Smooth muscle cell (in vitro differentiated cells): ENCODE results near the gene PUDP. TPM values are rescaled to one million over a fixed set of nuclear protein-coding genes. Genes with fewer than 3 reads are reported as not detected.
"Not testable (repeated sequence)": the region's sequence is repeated elsewhere in the genome, so short reads cannot be mapped to it uniquely, and the experiment has no call there.

Experiments used
- DNase-seq: peaks from one replicate; lab custom pipeline; 2025; ENCODE audit not compliant: unreplicated experiment; lab: John Stamatoyannopoulos, UW
- H2AFZ ChIP-seq: fragments of 200-600 bp; sonication (generic); 2 replicates; pipeline ENCODE4 v1.6.0; 2016; ENCODE audit warnings: antibody characterized with exemption, low read depth, mild to moderate bottlenecking
- H3F3A ChIP-seq: fragments of 200-600 bp; sonication (generic); 2 replicates; pipeline ENCODE4 v1.6.0; 2017; ENCODE audit warnings: antibody characterized with exemption, low read depth
- H3K27ac ChIP-seq: fragments of 200-600 bp; sonication (generic); 2 replicates; pipeline ENCODE4 v1.5.1; 2016; ENCODE audit warnings: low read depth, mild to moderate bottlenecking
- H3K27me3 ChIP-seq: fragments of 200-600 bp; sonication (generic); 2 replicates; pipeline ENCODE4 v1.6.1; 2016; ENCODE audit warnings: low read depth, mild to moderate bottlenecking
- H3K36me3 ChIP-seq: fragments of 200-600 bp; sonication (generic); 2 replicates; pipeline ENCODE4 v1.5.1; 2016; ENCODE audit warnings: low read depth
- H3K4me1 ChIP-seq: fragments of 200-600 bp; sonication (generic); 2 replicates; pipeline ENCODE4 v1.5.1; 2016; ENCODE audit warnings: low read depth
- H3K4me2 ChIP-seq: fragments of 200-600 bp; sonication (generic); 2 replicates; pipeline ENCODE4 v1.6.0; 2016; ENCODE audit warnings: mild to moderate bottlenecking
- H3K4me3 ChIP-seq: fragments of 200-600 bp; sonication (generic); 2 replicates; pipeline ENCODE4 v1.5.1; 2016; ENCODE audit warnings: mild to moderate bottlenecking
- H3K79me2 ChIP-seq: fragments of 200-600 bp; sonication (generic); 2 replicates; pipeline ENCODE4 v1.6.0; 2016; ENCODE audit warnings: low read depth, mild to moderate bottlenecking
- H3K9ac ChIP-seq: fragments of 200-600 bp; sonication (generic); 2 replicates; pipeline ENCODE4 v1.6.0; 2016; ENCODE audit warnings: low read depth
- H3K9me3 ChIP-seq: fragments of 200-600 bp; sonication (generic); replicated peaks from 2 replicates; pipeline ENCODE4 v1.5.1; 2016; ENCODE audit warnings: low read depth
- H4K20me1 ChIP-seq: fragments of 200-600 bp; sonication (generic); 2 replicates; pipeline ENCODE4 v1.6.0; 2016; ENCODE audit warnings: low read depth
- WGBS: methylation state at CpG from one replicate; pipeline ENCODE4 v1.1.7; 2016; ENCODE audit warnings: low lambda C conversion rate; 5-methylcytosine and 5-hydroxymethylcytosine counted together
- polyA plus RNA-seq: library from polyadenylated mRNA; unstranded; fragments of >200 nt; fragmentation: Nextera tagmentation; extraction: Ambion mirVana; gene quantifications from 2 replicates; pipeline ENCODE4 v1.2.1, GENCODE V29; 2016
- total RNA-seq: library from RNA; depleted of rRNA; stranded (reverse); fragments of >200 nt; gene quantifications from 2 replicates; pipeline ENCODE4 v1.2.3, GENCODE V29; 2014
- TF ChIP-seq, protein P1 (sequence below): fragments of 200-600 bp; sonication (generic); IDR thresholded peaks from 2 replicates; pipeline ENCODE4 v1.5.1; 2017; ENCODE audit warnings: borderline replicate concordance, mild to moderate bottlenecking, antibody characterized with exemption; ENCODE audit not compliant: insufficient read depth, poor library complexity, severe bottlenecking

PUDP gene
- total and polyA plus RNA-seq, 2 experiments from 2014 or later, result 13.2 to 19.5 TPM

DNA sequence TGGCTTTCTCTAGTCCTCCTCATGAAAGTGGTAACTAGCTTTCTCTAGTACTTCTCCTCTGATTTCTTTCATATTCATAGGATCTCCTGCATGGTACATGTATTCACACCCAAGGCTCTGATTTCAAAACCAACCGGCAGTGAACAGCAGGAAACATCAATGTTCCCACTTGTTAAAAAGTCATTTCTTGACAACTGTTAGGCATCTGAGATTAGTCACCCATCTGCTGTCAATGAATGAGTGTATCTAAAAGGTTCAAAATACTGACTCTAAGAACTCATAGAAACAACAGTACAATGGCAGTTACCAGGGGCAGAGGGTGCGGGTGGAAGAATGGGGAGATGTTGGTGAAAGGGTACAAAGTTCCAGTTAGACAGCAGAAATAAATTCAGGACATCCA is 31.5 kb upstream of the PUDP start:
- Histone ChIP-seq H3K9ac (no peak overlapping the region), H3K36me3 (no peaks in the 10 kb centered on the region), H3K9me3 (no peaks in the 10 kb centered on the region), H3K4me1 (no peaks in the 10 kb centered on the region), H3K27me3 (no peaks in the 10 kb centered on the region), H3K27ac (no peak overlapping the region), H3K79me2 (no peaks in the 10 kb centered on the region), H4K20me1 (no peaks in the 10 kb centered on the region), H3K4me3 (no peak overlapping the region), H3F3A (no peaks in the 10 kb centered on the region), H2AFZ (no peak overlapping the region), H3K4me2 (no peak overlapping the region)
- TF ChIP-seq, protein P1, sequence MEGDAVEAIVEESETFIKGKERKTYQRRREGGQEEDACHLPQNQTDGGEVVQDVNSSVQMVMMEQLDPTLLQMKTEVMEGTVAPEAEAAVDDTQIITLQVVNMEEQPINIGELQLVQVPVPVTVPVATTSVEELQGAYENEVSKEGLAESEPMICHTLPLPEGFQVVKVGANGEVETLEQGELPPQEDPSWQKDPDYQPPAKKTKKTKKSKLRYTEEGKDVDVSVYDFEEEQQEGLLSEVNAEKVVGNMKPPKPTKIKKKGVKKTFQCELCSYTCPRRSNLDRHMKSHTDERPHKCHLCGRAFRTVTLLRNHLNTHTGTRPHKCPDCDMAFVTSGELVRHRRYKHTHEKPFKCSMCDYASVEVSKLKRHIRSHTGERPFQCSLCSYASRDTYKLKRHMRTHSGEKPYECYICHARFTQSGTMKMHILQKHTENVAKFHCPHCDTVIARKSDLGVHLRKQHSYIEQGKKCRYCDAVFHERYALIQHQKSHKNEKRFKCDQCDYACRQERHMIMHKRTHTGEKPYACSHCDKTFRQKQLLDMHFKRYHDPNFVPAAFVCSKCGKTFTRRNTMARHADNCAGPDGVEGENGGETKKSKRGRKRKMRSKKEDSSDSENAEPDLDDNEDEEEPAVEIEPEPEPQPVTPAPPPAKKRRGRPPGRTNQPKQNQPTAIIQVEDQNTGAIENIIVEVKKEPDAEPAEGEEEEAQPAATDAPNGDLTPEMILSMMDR, result no peak
- DNase-seq, result no peak
- 85% methylated on average over 2 of the region's 2 CpGs for WGBS

DNA sequence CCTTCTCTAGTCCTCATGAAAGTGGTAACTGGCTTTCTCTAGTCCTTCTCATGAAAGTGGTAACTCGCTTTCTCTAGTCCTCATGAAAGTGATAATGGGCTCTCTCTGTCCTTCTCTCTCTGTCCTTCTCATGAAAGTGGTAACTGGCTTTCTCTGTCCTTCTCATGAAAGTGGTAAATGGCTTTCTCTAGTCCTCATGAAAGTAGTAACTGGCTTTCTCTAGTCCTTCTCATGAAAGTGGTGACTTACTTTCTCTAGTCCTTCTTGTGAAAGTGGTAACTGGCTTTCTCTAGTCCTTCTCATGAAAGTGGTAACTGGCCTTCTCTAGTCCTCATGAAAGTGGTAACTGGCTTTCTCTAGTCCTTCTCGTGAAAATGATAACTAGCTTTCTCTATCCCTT is 30.9 kb upstream of the PUDP start:
- H3K27ac ChIP-seq, DNase-seq, H3K27me3 ChIP-seq, H3K36me3 ChIP-seq, H3K4me2 ChIP-seq, H4K20me1 ChIP-seq, H3K9ac ChIP-seq, H3K4me3 ChIP-seq, H3K4me1 ChIP-seq, H3F3A ChIP-seq, H3K9me3 ChIP-seq, H3K79me2 ChIP-seq, H2AFZ ChIP-seq: not testable (repeated sequence)
- WGBS, result 57% methylated on average over 2 of the region's 2 CpGs

DNA sequence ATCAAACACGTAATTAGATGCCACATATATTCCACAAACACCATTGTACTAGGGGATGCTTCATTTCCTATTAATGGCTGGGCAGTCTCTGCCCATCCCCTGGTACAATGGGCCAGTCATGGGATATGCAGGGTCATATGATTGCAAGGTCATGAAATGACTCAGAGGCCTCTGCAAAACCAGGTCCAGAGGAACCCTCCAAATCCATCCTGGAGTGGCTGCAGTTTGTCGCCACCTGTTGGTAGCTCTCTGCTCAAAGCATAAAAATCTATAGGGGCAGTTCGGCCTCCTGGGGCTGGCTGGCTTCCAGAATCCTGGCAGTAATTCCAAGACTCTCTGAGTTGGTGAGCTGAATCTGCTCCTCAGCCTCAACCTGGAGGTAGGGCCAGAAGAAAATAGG is 22.9 kb upstream of the PUDP start:
- no peaks in the 10 kb centered on the region for H3K36me3 ChIP-seq
- no peaks in the 10 kb centered on the region for H3K79me2 ChIP-seq
- no peaks in the 10 kb centered on the region for H3K9me3 ChIP-seq
- no peak overlapping the region for H2AFZ ChIP-seq
- no peaks in the 10 kb centered on the region for H3K27me3 ChIP-seq
- H3K4me3 ChIP-seq, result no peak overlapping the region
- TF ChIP-seq, protein P1, result peak; percentile 6
- H3K4me1 ChIP-seq, result no peaks in the 10 kb centered on the region
- no peak for DNase-seq
- H3K27ac ChIP-seq, result no peak overlapping the region
- WGBS, result 76% methylated on average over 3 of the region's 3 CpGs
- H3K4me2 ChIP-seq, result no peak overlapping the region
- H4K20me1 ChIP-seq, result no peaks in the 10 kb centered on the region
- H3K9ac ChIP-seq, result no peak overlapping the region
- H3F3A ChIP-seq, result no peaks in the 10 kb centered on the region

DNA sequence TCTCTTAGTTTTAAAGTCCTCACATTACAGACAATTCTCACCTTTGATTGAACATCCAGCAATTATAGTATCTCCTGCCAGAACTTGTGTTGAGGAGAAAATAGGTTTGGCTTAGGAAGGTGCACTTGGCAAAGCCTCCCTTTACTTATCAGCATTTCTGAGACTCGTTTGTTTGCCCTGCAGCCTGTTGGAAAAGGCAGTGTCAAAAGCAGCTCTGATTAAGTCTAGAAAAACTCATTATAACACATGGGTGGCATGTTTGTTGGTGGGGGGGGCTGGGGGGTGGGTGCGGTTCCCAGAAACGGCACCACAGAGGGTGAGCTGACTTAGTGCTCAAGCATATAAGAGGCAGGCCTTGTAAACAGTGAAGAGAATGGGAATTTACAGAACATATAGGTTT is 21.7 kb upstream of the PUDP start:
- TF ChIP-seq, protein P1, result no peak
- H2AFZ ChIP-seq, result no peak overlapping the region
- no peak overlapping the region for H3K4me3 ChIP-seq
- H3F3A ChIP-seq, result no peaks in the 10 kb centered on the region
- no peak overlapping the region for H3K4me2 ChIP-seq
- H3K9ac ChIP-seq, result no peak overlapping the region
- H3K27ac ChIP-seq, result no peak overlapping the region
- WGBS, result 90% methylated on average over 3 of the region's 3 CpGs
- H3K36me3 ChIP-seq, result no peaks in the 10 kb centered on the region
- no peaks in the 10 kb centered on the region for H3K79me2 ChIP-seq
- no peaks in the 10 kb centered on the region for H4K20me1 ChIP-seq
- H3K4me1 ChIP-seq, result no peaks in the 10 kb centered on the region
- no peak for DNase-seq
- no peaks in the 10 kb centered on the region for H3K9me3 ChIP-seq
- H3K27me3 ChIP-seq, result no peaks in the 10 kb centered on the region
